Measurements from ENCODE around the gene ABL1.

The ABL1 gene

DNA sequence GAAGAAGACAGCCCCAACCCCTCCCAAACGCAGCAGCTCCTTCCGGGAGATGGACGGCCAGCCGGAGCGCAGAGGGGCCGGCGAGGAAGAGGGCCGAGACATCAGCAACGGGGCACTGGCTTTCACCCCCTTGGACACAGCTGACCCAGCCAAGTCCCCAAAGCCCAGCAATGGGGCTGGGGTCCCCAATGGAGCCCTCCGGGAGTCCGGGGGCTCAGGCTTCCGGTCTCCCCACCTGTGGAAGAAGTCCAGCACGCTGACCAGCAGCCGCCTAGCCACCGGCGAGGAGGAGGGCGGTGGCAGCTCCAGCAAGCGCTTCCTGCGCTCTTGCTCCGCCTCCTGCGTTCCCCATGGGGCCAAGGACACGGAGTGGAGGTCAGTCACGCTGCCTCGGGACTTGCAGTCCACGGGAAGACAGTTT lies 49.1 kb downstream of the ABL1 start:
- TF ChIP-seq, protein P1, sequence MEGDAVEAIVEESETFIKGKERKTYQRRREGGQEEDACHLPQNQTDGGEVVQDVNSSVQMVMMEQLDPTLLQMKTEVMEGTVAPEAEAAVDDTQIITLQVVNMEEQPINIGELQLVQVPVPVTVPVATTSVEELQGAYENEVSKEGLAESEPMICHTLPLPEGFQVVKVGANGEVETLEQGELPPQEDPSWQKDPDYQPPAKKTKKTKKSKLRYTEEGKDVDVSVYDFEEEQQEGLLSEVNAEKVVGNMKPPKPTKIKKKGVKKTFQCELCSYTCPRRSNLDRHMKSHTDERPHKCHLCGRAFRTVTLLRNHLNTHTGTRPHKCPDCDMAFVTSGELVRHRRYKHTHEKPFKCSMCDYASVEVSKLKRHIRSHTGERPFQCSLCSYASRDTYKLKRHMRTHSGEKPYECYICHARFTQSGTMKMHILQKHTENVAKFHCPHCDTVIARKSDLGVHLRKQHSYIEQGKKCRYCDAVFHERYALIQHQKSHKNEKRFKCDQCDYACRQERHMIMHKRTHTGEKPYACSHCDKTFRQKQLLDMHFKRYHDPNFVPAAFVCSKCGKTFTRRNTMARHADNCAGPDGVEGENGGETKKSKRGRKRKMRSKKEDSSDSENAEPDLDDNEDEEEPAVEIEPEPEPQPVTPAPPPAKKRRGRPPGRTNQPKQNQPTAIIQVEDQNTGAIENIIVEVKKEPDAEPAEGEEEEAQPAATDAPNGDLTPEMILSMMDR (IDR thresholded peaks at IDR 0.05; ENCODE audit: low read depth, low read length) = no peak

DNA sequence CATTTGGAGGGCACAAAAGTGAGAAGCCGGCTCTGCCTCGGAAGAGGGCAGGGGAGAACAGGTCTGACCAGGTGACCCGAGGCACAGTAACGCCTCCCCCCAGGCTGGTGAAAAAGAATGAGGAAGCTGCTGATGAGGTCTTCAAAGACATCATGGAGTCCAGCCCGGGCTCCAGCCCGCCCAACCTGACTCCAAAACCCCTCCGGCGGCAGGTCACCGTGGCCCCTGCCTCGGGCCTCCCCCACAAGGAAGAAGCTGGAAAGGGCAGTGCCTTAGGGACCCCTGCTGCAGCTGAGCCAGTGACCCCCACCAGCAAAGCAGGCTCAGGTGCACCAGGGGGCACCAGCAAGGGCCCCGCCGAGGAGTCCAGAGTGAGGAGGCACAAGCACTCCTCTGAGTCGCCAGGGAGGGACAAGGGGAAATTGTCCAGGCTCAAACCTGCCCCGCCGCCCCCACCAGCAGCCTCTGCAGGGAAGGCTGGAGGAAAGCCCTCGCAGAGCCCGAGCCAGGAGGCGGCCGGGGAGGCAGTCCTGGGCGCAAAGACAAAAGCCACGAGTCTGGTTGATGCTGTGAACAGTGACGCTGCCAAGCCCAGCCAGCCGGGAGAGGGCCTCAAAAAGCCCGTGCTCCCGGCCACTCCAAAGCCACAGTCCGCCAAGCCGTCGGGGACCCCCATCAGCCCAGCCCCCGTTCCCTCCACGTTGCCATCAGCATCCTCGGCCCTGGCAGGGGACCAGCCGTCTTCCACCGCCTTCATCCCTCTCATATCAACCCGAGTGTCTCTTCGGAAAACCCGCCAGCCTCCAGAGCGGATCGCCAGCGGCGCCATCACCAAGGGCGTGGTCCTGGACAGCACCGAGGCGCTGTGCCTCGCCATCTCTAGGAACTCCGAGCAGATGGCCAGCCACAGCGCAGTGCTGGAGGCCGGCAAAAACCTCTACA lies 49.8 kb downstream of the ABL1 start:
- TF ChIP-seq, protein P1 (IDR thresholded peaks at IDR 0.05; ENCODE audit: low read depth, low read length) = no peak
- H3K4me3 ChIP-seq (ENCODE audit: low read depth, low read length) = no peak overlapping the region

More for the DNA sequence above, 49.1 kb downstream of the ABL1 start:
- H3K4me3 ChIP-seq (ENCODE audit: low read depth, low read length) = no peak overlapping the region

DNA sequence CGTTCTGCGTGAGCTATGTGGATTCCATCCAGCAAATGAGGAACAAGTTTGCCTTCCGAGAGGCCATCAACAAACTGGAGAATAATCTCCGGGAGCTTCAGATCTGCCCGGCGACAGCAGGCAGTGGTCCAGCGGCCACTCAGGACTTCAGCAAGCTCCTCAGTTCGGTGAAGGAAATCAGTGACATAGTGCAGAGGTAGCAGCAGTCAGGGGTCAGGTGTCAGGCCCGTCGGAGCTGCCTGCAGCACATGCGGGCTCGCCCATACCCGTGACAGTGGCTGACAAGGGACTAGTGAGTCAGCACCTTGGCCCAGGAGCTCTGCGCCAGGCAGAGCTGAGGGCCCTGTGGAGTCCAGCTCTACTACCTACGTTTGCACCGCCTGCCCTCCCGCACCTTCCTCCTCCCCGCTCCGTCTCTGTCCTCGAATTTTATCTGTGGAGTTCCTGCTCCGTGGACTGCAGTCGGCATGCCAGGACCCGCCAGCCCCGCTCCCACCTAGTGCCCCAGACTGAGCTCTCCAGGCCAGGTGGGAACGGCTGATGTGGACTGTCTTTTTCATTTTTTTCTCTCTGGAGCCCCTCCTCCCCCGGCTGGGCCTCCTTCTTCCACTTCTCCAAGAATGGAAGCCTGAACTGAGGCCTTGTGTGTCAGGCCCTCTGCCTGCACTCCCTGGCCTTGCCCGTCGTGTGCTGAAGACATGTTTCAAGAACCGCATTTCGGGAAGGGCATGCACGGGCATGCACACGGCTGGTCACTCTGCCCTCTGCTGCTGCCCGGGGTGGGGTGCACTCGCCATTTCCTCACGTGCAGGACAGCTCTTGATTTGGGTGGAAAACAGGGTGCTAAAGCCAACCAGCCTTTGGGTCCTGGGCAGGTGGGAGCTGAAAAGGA lies 50.7 kb downstream of the ABL1 start:
- TF ChIP-seq, protein P1 (IDR thresholded peaks at IDR 0.05; ENCODE audit: low read depth, low read length) = no peak

DNA sequence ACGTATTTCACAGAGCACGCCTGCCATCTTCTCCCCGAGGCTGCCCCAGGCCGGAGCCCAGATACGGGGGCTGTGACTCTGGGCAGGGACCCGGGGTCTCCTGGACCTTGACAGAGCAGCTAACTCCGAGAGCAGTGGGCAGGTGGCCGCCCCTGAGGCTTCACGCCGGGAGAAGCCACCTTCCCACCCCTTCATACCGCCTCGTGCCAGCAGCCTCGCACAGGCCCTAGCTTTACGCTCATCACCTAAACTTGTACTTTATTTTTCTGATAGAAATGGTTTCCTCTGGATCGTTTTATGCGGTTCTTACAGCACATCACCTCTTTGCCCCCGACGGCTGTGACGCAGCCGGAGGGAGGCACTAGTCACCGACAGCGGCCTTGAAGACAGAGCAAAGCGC lies 51.9 kb downstream of the ABL1 start:
- H3K4me3 ChIP-seq (ENCODE audit: low read depth, low read length) = no peak overlapping the region
- TF ChIP-seq, protein P1 (IDR thresholded peaks at IDR 0.05; ENCODE audit: low read depth, low read length) = no peak

More for the DNA sequence above, 50.7 kb downstream of the ABL1 start:
- H3K4me3 ChIP-seq (ENCODE audit: low read depth, low read length) = no peak overlapping the region

DNA sequence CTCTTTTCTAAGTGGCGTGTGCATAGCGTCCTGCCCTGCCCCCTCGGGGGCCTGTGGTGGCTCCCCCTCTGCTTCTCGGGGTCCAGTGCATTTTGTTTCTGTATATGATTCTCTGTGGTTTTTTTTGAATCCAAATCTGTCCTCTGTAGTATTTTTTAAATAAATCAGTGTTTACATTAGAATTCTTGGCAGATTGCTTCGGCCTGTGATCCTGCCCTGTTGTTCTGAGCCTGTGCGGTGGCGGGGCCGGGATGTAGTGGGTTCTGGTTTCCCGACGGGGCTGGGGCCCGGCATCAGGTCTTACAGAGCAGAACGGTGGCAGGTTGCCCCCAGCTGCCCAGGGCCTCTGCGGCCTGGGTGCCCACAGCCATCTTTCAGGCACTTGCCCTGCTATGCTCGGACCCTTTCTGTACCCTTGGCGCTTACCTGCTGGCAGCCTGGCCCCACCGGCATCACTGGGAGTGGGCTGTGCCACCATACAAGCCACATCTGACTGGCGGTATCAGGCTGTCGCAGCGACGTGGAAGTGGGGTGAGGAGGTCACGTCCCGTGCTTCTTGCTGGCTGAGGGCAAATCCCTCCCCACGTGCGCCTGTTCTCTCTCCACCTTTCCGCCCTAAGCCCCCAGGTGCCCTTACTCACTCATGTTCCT lies 52.6 kb downstream of the ABL1 start:
- TF ChIP-seq, protein P1 (IDR thresholded peaks at IDR 0.05; ENCODE audit: low read depth, low read length) = no peak
- no peak overlapping the region for H3K4me3 ChIP-seq (ENCODE audit: low read depth, low read length)

DNA sequence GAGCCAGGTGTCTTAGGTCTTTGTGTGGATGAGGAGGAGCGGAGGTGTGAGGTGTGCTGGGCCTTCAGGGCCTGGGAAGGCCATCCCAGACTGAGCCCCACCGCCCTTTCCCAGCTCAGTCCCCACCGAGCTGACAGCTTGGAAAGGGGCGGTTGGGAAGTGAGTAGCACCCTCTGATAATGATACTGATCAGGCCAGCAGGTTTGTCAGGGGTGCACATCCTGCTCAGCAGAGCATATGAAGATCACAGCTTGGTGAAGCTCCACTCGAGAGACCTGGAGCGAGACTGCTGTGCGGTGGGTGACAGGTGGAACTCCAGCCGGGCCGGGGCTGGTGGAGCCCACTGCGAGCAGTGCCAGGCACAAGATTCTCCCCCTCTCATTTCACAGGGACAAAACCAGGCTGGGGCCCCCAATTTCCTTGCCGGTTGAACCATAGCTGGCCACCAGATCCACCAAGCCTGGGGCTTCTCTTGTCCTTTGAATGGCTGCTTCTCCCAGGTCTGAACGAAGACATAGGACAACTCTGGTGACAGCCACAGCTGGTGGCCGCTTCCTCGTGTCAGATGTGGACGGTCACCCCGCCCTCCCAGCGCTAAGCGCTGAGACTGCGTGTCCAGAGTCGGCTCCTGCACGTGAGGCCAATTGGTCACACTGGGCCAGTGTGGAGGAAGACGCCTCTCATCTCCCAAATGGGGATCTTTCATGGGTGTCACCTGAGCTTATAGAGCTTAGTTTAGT lies 53.3 kb downstream of the ABL1 start:
- no peak overlapping the region for H3K4me3 ChIP-seq (ENCODE audit: low read depth, low read length)
- TF ChIP-seq, protein P1 (IDR thresholded peaks at IDR 0.05; ENCODE audit: low read depth, low read length) = no peak
